GM18861 (cell line): ENCODE data around the gene ZNF841.
"Not testable (repeated sequence)": the region's sequence is repeated elsewhere in the genome, so short reads cannot be mapped to it uniquely, and the experiment has no call there.

Source experiments
- ATAC-seq: cut with Tn5 transposase; IDR thresholded peaks from one replicate; pipeline ENCODE4 v1.9.1; 2021; ENCODE audit not compliant: unreplicated experiment

The ZNF841 gene

GRCh38 chr19:52069653-52070052 lies 25.9 kb downstream of the ZNF841 start:
- no peak for ATAC-seq

GRCh38 chr19:52066258-52066863 lies 29.2 kb downstream of the ZNF841 start:
- no peak for ATAC-seq

DNA sequence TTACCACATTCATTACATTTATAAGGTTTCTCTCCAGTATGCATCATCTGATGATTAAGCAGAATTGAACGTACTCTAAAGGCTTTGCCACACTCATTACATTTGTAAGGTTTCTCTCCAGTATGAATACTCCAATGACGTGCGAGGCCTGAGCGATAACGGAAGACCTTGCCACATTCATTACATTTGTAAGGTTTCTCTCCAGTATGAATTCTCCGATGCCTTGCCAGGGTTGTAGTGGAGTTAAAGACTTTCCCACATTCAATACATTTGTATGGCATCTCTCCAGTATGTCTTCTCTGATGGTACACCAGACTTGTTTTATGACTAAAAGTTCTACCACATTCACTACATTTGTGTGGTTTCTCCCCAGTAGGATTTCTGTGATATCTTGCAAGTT lies 30.2 kb downstream of the ZNF841 start:
- no peak for ATAC-seq

- ATAC-seq = not testable (repeated sequence)
These were observed 39.1 kb downstream of the ZNF841 start for GRCh38 chr19:52056480-52056879.

DNA sequence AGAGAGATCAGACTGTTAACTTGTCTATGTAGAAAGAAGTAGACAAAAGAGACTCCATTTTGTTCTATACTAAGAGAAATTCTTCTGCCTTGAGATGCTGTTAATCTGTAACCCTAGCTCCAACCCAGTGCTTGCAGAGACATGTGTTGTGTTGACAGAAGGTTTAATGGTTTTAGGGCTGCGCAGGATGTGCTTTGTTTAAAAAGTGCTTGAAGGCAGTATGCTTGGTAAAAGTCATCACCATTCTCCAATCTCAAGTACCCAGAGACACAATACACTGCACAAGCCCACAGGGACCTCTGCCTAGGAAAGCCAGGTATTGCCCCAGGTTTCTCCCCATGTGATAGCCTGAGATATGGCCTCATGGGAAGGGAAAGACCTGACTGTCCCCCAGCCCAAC lies 43.8 kb downstream of the ZNF841 start:
- not testable (repeated sequence) for ATAC-seq

DNA sequence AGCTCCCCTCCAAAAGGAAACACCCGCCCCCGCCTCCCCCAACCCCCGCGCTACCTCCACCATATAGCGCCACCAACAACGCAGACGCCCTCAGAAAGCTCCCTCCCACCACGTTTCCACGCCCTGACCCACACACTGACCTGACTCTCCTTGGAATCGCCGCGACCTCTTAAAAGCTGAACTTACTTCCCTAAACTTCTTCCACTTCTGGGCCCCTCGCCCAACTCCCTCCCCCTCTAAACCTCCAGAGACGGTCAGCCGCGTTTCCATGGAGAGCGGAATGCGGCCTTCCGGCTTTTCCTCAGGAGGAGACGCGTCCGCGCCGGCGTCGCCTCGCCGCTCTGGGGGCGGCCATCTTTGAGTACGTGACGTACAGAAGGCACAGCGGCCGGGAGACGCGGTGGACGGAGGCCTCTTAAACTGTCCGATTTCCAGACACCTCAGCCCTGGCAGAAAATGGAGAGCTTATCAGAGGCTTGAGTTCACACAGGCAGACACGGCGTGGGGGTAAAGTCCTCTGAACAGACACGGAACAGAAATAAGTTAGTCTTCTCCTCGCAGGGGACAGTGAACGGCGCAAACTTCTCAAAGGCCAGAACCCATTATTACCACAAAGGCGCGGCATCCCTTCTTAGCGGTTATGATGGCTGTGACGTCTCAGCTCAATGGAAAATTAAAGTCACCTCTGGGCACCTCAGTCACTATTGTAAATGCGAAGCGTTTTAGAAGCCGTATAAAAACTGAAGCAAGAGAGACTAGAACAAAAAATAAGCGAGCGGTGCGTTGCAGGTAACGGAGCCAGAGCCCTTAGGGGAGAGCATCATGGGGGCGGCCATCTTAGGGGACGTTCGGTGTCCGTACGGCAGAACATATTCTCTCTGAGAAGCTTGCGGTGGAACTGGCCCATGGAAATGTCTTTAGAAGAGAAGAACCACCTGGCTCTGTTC lies 46.7 kb downstream of the ZNF841 start, which contains the start of gene ZNF432:
Gene ZNF432, minus strand, starts transcription at position 284 of the 947 bp plus-strand sequence. CDS start 1,970 bp downstream, outside the sequence.
- ATAC-seq = peak; percentile 81

DNA sequence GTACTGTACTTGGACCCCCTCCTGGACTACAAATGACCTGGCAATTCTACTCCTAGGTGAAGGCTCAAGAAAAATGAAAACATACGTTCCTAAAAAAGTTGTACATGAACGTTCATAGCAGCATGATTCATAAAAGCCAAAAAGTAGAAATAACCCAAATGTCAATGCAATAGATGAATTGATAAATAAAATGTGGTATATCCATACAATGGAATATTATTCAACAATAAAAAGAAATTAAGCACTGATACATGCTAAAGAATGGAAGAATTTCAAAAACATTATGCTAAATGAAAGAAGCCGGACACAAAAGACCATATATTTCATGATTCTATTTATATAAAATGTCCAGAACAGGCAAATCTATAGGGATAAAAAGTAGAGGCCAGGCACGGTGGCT lies 56.4 kb downstream of the ZNF841 start:
- no peak for ATAC-seq

GRCh38 chr19:52034051-52034728 lies 61.4 kb downstream of the ZNF841 start:
- no peak for ATAC-seq

DNA sequence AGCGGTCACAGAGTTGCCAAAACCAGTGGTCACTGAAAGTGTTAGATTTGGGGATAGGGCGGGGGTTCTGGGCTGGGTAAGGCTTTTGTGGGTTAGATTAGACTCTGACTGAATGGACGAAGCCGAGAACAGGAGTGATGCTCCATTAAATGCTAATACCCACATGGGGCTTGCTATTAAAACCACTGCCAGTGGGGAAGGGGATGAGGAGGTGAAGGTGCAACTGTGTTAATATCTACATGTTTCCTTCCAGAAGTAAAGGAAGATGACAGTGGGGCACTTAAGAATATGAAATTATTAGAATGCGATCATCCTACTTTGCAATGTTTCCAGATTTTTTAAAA lies 66.8 kb downstream of the ZNF841 start:
- no peak for ATAC-seq

- peak; percentile 93 for ATAC-seq
These were observed 67.4 kb downstream of the ZNF841 start, which contains the start of gene ZNF614 for GRCh38 chr19:52028027-52028779. TSS of gene ZNF614 (minus strand) at chr19:52028379. CDS start at chr19:52025745, 2,634 bp downstream.

- ATAC-seq = not testable (repeated sequence)
These were observed 69.1 kb downstream of the ZNF841 start for GRCh38 chr19:52026255-52026990.

DNA sequence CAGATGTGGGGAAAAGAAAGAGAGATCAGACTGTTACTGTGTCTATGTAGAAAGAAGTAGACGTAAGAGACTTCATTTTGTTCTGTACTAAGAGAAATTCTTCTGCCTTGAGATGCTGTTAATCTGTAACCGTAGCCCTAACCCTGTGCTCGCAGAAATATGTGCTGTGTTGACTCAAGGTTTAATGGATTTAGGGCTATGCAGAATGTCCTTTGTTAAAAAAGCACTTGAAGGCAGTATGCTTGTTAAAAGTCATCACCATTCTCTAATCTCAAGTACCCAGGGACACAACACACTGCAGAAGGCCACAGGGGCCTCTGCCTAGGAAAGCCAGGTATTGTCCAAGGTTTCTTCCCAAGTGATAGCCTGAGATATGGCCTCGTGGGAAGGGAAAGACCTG lies 71.1 kb downstream of the ZNF841 start:
- not testable (repeated sequence) for ATAC-seq

GRCh38 chr19:52022193-52022592 lies 73.4 kb downstream of the ZNF841 start:
- ATAC-seq = no peak

- ATAC-seq = no peak
These were observed 75.1 kb downstream of the ZNF841 start for GRCh38 chr19:52020506-52020905.
